Stimulated activated CD8-positive, alpha-beta memory T cell treated with anti-CD3 and anti-CD28 coated beads, Interleukin-12 subunit alpha, Interleukin-12 subunit beta, amount 100 ng/mL, for 1 hour (primary cell): ENCODE results near the gene PAIP1.
"Not testable (repeated sequence)": the region's sequence is repeated elsewhere in the genome, so short reads cannot be mapped to it uniquely, and the experiment has no call there.

Source experiments
- DNase-seq: peaks from one replicate; pipeline ENCODE4 v3.0.0-alpha.2; 2020; ENCODE audit warnings: low read depth

The PAIP1 gene

GRCh38 chr5:43570450-43571158 is 13.7 kb upstream of the PAIP1 start:
- no peak for DNase-seq

GRCh38 chr5:43569236-43569746 is 12.4 kb upstream of the PAIP1 start:
- DNase-seq = no peak

- DNase-seq = no peak
Measured at GRCh38 chr5:43567967-43568366, 11.1 kb upstream of the PAIP1 start.

GRCh38 chr5:43565043-43565442 is 8.2 kb upstream of the PAIP1 start:
- DNase-seq = no peak

- no peak for DNase-seq
Measured at GRCh38 chr5:43564289-43564850, 7.5 kb upstream of the PAIP1 start.

DNA sequence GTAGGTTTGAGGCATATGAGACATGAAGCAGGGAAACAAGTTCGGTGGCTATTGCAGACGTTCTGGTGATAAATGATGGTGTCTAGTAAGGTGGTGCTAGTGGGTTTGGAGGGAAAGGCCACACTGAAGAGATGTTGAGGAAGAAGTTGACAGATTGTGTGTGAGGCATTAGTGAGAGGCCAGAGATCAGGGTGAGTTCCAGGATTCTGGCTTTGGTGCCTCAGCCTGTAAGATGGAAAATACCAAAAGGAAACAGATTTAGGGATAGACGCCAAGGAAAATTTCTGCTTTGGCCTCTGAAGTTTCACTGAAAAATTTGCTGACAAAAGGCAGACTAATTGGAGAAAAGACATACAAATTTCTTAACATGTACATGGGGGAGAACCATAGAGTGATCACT is 6.4 kb upstream of the PAIP1 start:
- no peak for DNase-seq

DNA sequence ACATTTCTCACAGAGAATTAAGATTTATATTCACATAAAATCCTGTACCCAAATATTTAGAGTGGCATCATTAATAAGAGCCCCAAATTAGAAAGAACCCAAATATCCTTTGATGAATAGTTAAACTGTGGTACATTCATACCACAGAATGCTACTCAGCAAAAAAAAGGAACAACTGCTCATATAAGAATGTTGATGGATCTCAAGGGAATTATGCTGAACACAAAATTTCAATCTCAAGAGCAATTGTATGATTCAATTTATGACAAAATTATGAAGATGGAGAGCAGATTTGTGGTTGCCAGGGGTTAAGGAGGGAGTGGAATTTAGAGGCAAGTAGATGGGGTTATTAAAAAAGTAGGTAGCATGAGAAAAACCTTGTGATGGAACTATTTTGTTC is 4.5 kb upstream of the PAIP1 start:
- DNase-seq = no peak

- no peak for DNase-seq
Measured at GRCh38 chr5:43560128-43560527, 3.3 kb upstream of the PAIP1 start.

- DNase-seq = not testable (repeated sequence)
Measured at GRCh38 chr5:43556607-43556856, 345 bp downstream of the PAIP1 start.

GRCh38 chr5:43555895-43556606 is 826 bp downstream of the PAIP1 start:
- DNase-seq = peak; percentile 6

DNA sequence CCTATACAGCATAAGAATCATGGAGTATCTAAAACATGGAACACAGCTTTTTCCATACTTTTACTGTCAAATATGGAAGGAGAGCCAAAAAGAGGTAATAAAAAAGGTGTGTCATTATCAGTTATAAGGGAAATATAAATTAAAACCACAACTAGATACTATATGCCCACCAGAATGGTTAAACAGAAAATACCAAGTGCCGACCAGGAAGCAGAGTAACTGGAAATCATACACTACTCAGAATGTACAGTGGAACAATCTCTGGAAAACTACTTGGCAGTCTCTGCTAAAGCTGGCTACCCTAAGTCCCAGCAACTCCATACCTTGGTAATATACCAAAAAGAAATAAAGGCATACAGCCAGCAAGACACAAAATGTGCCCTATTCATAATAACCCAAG is 2.4 kb downstream of the PAIP1 start:
- no peak for DNase-seq

GRCh38 chr5:43553381-43553780 is 3.5 kb downstream of the PAIP1 start:
- DNase-seq = no peak

- no peak for DNase-seq
Measured at GRCh38 chr5:43551731-43552130, 5.1 kb downstream of the PAIP1 start.

DNA sequence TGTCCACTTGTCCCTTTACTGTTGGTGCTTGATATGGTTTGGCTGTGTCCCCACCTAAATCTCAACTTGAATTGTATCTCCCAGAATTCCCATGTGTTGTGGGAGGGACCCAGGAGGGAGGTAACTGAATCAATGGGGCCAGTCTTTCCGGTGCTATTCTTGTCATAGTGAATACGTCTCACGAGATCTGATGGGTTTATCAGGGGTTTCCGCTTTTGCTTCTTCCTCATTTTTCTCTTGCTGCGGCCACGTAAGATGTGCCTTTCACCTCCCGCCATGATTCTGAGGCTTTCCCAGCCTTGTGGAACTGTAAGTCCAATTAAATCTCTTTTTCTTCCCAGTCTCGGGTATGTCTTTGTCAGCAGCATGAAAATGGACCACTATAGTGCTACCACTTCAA is 7.6 kb downstream of the PAIP1 start:
- not testable (repeated sequence) for DNase-seq

GRCh38 chr5:43548358-43548757 is 8.5 kb downstream of the PAIP1 start:
- no peak for DNase-seq

DNA sequence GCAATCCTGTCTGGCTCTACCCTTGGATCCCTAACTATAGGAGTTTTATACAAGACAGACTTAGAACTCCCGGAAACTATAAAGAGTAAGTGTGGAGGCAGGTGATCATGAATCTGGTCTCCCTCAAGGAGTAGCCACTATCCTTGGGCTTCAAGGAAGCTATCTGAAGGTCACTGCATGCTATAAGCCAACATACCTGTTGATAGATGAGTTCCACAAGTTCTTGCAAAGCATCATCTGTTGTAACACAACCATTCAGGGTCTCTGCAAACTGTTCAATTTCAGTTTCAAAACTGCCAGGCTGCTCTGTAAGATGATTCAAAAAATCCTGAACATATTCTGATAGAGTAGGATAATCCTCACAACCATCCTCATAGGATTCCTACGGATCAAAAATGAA is 9.3 kb downstream of the PAIP1 start:
- no peak for DNase-seq

DNA sequence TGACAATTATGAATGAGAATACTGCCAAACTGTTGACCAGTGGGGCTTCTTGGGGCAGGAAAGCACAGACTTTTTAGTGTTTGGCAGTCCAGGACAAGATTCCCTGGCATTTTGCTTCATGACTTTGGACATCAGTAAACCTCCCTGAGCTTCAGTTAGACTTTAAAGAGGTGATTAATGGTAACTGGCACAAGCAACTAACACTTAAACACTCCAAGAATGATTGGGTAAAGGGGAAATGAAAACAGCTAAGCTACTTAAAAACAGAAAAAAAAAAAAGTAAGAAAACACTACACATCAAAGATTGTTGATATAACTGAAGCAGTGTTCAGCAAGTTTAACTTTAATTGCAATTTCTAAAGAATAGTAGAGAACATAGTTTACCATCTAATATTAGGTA is 13.4 kb downstream of the PAIP1 start:
- no peak for DNase-seq

GRCh38 chr5:43540746-43541145 is 16.1 kb downstream of the PAIP1 start:
- no peak for DNase-seq

DNA sequence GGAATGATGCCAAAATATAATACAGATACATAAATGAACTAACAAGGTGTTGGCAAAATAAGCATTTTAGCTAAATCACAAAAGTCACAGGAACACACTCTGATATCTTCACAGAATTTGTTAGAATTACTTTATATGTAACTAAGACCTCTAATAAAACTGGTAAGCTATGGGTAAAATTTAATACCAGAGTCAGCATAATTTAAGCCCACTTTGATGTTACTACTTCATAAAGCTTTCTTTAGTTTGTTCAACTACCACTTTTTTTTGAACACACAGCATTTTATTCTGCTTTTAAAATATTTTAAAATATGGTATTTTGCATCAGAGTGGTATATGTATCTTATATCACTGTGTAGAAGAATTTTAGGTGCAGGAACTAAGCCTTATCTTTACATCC is 19.9 kb downstream of the PAIP1 start:
- DNase-seq = no peak

DNA sequence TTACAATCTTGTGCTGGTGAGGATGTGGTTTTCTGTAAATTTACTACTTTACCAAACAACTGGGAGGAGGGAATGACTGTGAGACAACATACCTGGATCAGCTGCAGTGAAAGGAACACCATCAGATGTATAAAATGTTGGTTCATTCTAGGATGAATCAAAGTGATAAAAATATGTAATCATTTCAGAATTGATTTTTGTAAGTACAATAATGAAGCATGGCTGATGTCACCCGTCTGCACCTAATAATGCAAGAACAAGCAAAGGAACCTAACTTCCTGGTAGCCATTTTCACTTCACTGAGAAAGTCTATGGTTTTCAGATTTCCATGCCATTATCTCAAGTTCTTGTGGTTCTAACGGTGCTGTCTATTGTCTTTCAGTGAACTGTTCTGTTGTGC is 23.2 kb downstream of the PAIP1 start:
- DNase-seq = no peak

GRCh38 chr5:43530648-43531047 is 26.2 kb downstream of the PAIP1 start:
- no peak for DNase-seq

DNA sequence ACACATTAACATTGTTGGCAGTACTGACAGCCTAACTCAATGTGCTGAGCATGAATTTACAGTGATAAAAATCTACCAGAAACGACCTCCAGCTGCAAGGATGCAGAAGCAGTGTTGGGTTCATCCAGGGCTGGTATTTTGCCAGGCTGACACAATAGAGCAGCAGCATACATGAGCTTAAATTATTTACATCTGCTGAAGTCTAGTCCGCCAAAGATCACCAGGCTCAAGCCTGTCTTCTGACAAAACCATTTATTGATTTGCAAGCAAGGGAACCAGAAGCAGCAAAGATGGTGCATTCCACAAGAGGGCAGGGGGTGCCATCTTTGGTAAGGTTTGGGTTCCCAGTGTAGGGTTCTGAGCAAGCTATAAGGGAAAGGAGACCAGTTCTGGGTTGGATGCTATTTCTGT is 33.2 kb downstream of the PAIP1 start:
- no peak for DNase-seq

GRCh38 chr5:43520615-43521014 is 36.3 kb downstream of the PAIP1 start:
- DNase-seq = no peak

GRCh38 chr5:43515678-43516048 is 41.2 kb downstream of the PAIP1 start:
- DNase-seq = no peak
